PC-9 (cell line): ENCODE results near the gene SDHB. TPM values are rescaled to one million over a fixed set of nuclear protein-coding genes. Genes with fewer than 3 reads are reported as not detected.

Experiments used
- BruUV-seq: library from RNA; stranded (reverse); fragments of 400-500 nt; replicated peaks from 2 replicates; lab custom pipeline; 2021; lab: Mats Ljungman, UMichigan
- CTCF ChIA-PET: fragments of 300-600 bp; sonication (Branson Sonifier 250); formaldehyde crosslinking; loops from one replicate; lab custom pipeline; 2022; ENCODE audit warnings: antibody characterized with exemption; lab: Charles Lee
- POLR2A ChIA-PET: fragments of 300-600 bp; sonication (Branson Sonifier 250); formaldehyde crosslinking; loops from one replicate; lab custom pipeline; 2022; ENCODE audit warnings: antibody characterized with exemption; ENCODE audit not compliant: unreplicated experiment; lab: Charles Lee
- DNase-seq, 2 experiments: peaks; one replicate each; pipeline versions ENCODE4 v3.0.0 to v3.0.0-alpha.2; 2015 to 2022; ENCODE audit warnings: mixed read lengths in 1 of 2
- H2AFZ ChIP-seq: fragments of 200-600 bp; sonication (generic); 2 replicates; pipeline ENCODE4 v1.8.1; 2017; ENCODE audit warnings: antibody characterized with exemption
- H3F3A ChIP-seq: fragments of 200-600 bp; sonication (generic); 2 replicates; pipeline ENCODE4 v1.8.1; 2017; ENCODE audit warnings: antibody characterized with exemption, mild to moderate bottlenecking, low read depth; ENCODE audit not compliant: insufficient read depth
- H3K27ac ChIP-seq: fragments of 200-600 bp; sonication (generic); 2 replicates; pipeline ENCODE4 v1.6.1; 2016; ENCODE audit warnings: mixed run types
- H3K27me3 ChIP-seq: fragments of 200-600 bp; sonication (generic); 2 replicates; pipeline ENCODE4 v1.6.1; 2016; ENCODE audit warnings: low read depth, mixed run types; ENCODE audit not compliant: insufficient read depth
- H3K36me3 ChIP-seq: fragments of 200-600 bp; sonication (generic); 2 replicates; pipeline ENCODE4 v1.6.1; 2016; ENCODE audit warnings: low read depth, mixed run types
- H3K4me1 ChIP-seq: fragments of 200-600 bp; sonication (generic); replicated peaks from 2 replicates; pipeline ENCODE4 v1.6.1; 2016; ENCODE audit warnings: mixed run types; ENCODE audit not compliant: insufficient read depth
- H3K4me2 ChIP-seq: fragments of 200-600 bp; sonication (generic); 2 replicates; pipeline ENCODE4 v1.6.1; 2017; ENCODE audit warnings: mixed run types
- H3K4me3 ChIP-seq: fragments of 200-600 bp; sonication (generic); 2 replicates; pipeline ENCODE4 v1.6.1; 2016; ENCODE audit warnings: mixed run types
- H3K79me2 ChIP-seq: fragments of 200-600 bp; sonication (generic); 2 replicates; pipeline ENCODE4 v1.6.1; 2017; ENCODE audit warnings: low read depth, mixed run types
- H3K9me2 ChIP-seq: fragments of 200-600 bp; sonication (generic); 2 replicates; pipeline ENCODE4 v1.8.1; 2017; ENCODE audit warnings: mild to moderate bottlenecking; ENCODE audit not compliant: insufficient read depth
- H3K9me3 ChIP-seq: fragments of 200-600 bp; sonication (generic); 2 replicates; pipeline ENCODE4 v1.8.1; 2016; ENCODE audit warnings: low read depth; ENCODE audit not compliant: insufficient read depth
- H4K20me1 ChIP-seq: fragments of 200-600 bp; sonication (generic); 2 replicates; pipeline ENCODE4 v1.8.1; 2017; ENCODE audit not compliant: insufficient read depth
- EZH2 ChIP-seq: fragments of 200-600 bp; sonication (generic); IDR thresholded peaks from 2 replicates; pipeline ENCODE4 v1.8.0; 2017; ENCODE audit warnings: antibody characterized with exemption, low read depth
- intact Hi-C: fragments of 100-400 bp; cut with micrococcal nuclease; formaldehyde crosslinking; loops from one replicate; pipeline ENCODE4 v1.10.0; 2022; ENCODE audit not compliant: unreplicated experiment
- total RNA-seq: library from RNA; stranded (reverse); gene quantifications from 2 replicates; pipeline ENCODE4 v1.2.3, GENCODE V29; 2021
- TF ChIP-seq, protein P1 (sequence below): fragments of 200-600 bp; sonication (generic); conservative IDR thresholded peaks from 2 replicates; pipeline ENCODE4 v1.6.1; 2017; ENCODE audit warnings: mixed run types, antibody characterized with exemption, mild to moderate bottlenecking, moderate library complexity

The SDHB gene
- total RNA-seq, 1 experiment from 2014 or later = 101 TPM

DNA sequence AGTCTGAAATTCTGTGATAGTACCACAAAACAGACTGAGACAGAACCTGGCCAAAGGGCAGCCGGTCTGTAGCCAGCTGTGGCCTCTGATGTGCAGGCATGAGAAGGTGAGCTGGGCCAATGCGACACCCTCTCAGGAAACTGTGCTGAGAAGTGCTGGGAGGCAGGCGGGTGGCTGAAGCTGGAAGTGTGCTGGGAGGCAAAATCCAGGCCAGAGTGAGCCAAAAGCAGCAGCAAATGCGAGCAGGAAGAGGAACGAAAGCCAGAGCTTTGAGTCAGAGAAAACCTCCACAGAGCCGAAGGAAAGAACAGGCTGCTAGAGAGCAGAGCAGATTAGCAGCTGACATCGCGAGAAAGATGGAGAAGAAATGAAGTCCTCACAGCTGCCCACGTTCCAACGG, 31.9 kb downstream of the SDHB start:
- DNase-seq = no peak

DNA sequence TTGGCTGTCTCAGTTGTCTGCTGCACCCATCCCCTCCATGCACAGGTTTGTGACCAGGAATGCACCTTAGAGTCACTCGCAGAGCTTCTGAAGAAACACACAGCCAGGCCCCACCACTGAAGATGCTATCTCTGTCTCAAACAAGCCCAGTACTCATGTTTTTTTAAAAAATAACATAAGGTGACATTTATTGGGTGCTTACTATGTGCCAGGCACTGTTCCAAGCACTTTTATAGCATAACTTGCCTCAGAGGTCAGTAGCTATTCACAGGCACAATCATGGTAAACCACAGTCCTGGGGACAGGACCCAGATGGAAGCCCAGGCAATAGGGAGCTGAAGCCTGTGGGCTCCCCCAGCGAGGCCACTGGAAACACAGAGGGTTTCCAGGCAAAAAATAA, 33.3 kb downstream of the SDHB start:
- intact Hi-C loops = no loop called here
- no peaks in the 10 kb centered on the region for H3K9me2 ChIP-seq
- POLR2A ChIA-PET = no interaction called here

More for the DNA sequence above, 31.9 kb downstream of the SDHB start:
- ChIA-PET CTCF (no interaction called here), POLR2A (no interaction called here)
- intact Hi-C loops = no loop called here
- Histone ChIP-seq H3F3A (no peaks in the 10 kb centered on the region), H3K9me2 (no peaks in the 10 kb centered on the region), H3K36me3 (no peaks in the 10 kb centered on the region), H3K27ac (no peak overlapping the region), H3K4me3 (no peak overlapping the region), H3K79me2 (no peaks in the 10 kb centered on the region), H3K4me2 (no peak overlapping the region), H4K20me1 (no peaks in the 10 kb centered on the region), H3K27me3 (no peaks in the 10 kb centered on the region), H3K4me1 (no peaks in the 10 kb centered on the region), H2AFZ (no peak overlapping the region), H3K9me3 (no peaks in the 10 kb centered on the region)
- no TSS peak for BruUV-seq
- TF ChIP-seq, protein P1, sequence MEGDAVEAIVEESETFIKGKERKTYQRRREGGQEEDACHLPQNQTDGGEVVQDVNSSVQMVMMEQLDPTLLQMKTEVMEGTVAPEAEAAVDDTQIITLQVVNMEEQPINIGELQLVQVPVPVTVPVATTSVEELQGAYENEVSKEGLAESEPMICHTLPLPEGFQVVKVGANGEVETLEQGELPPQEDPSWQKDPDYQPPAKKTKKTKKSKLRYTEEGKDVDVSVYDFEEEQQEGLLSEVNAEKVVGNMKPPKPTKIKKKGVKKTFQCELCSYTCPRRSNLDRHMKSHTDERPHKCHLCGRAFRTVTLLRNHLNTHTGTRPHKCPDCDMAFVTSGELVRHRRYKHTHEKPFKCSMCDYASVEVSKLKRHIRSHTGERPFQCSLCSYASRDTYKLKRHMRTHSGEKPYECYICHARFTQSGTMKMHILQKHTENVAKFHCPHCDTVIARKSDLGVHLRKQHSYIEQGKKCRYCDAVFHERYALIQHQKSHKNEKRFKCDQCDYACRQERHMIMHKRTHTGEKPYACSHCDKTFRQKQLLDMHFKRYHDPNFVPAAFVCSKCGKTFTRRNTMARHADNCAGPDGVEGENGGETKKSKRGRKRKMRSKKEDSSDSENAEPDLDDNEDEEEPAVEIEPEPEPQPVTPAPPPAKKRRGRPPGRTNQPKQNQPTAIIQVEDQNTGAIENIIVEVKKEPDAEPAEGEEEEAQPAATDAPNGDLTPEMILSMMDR = no peak

DNA sequence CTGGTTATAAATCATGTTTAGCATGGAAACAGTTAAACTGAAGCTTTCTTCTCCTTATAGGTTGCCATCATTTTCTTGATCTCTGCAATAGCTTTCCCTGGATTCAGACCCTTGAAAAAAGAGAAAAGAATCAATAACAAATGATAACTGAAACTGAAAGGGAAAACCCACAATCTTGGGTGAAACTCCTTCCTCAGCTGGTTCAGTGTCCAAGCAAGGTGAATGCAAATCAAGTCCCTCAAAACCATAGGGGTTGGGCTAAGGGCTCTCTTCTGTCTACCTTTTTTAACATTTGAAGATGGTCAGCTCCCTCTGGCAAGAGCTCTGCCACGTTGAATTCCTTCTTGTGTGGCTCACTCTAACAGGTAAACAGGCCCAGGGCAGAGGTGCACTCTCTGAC, 35.0 kb downstream of the SDHB start:
- no peak for TF ChIP-seq EZH2
- TF ChIP-seq, protein P1 = no peak
- no peak for DNase-seq

More for the DNA sequence above, 33.3 kb downstream of the SDHB start:
- no peak overlapping the region for H2AFZ ChIP-seq
- no peaks in the 10 kb centered on the region for H3K4me1 ChIP-seq
- no peak for DNase-seq
- H3F3A ChIP-seq = no peaks in the 10 kb centered on the region; the same call in 1 of the 2 replicates
- no peaks in the 10 kb centered on the region for H3K36me3 ChIP-seq
- H3K27ac ChIP-seq = no peak overlapping the region
- CTCF ChIA-PET = no interaction called here
- TF ChIP-seq, protein P1 = no peak
- TF ChIP-seq EZH2 = no peak
- no peaks in the 10 kb centered on the region for H3K9me3 ChIP-seq
- no peak overlapping the region for H3K4me2 ChIP-seq
- BruUV-seq = no TSS peak
- no peak overlapping the region for H3K4me3 ChIP-seq
- no peaks in the 10 kb centered on the region for H3K79me2 ChIP-seq
- no peaks in the 10 kb centered on the region for H4K20me1 ChIP-seq
- no peaks in the 10 kb centered on the region for H3K27me3 ChIP-seq

More for the DNA sequence above, 35.0 kb downstream of the SDHB start:
- ChIA-PET CTCF (no interaction called here), POLR2A (no interaction called here)
- no peak overlapping the region for H3K4me3 ChIP-seq
- H3K36me3 ChIP-seq = no peaks in the 10 kb centered on the region
- no peak overlapping the region for H2AFZ ChIP-seq
- no peaks in the 10 kb centered on the region for H3K27me3 ChIP-seq
- H3K4me2 ChIP-seq = no peak overlapping the region
- H3K9me2 ChIP-seq = no peaks in the 10 kb centered on the region
- H3K9me3 ChIP-seq = no peaks in the 10 kb centered on the region
- no peak overlapping the region for H3K27ac ChIP-seq
- no peaks in the 10 kb centered on the region for H3K4me1 ChIP-seq
- no TSS peak for BruUV-seq
- H3F3A ChIP-seq = no peaks in the 10 kb centered on the region; the same call in 1 of the 2 replicates
- H3K79me2 ChIP-seq = no peaks in the 10 kb centered on the region
- no peaks in the 10 kb centered on the region for H4K20me1 ChIP-seq
- intact Hi-C loops = no loop called here
